ENCODE data around the gene PURB. TPM values are rescaled to one million over a fixed set of nuclear protein-coding genes. Genes with fewer than 3 reads are reported as not detected.

PURB gene
- total RNA-seq, 4 donors from 2014 or later: 28.1 to 39.3 (median 31.3) TPM

DNA sequence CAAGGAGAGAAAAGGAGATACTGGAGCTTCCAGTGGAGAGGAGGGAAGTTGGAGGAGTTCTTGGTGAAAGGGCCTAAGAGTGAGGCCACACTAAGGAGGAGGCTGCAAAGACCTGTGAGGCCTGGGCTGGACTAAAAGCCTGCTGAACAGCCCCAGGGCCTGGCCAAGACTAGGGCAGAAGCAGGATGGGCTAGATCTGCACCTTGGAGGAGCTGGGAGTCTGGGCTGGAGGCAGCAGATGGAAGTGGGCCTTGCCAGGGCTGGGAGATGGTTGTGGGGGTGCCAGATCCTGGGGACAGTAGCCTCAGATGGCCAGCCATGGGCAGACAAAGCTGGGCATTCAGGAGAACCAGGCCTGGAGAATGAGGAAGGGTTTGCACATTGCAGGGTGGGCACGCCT, 6.5 kb upstream of the PURB start:
- Histone ChIP-seq H3K9me3 (no peaks in the 10 kb centered on the region), H3K4me3 (no peak overlapping the region), H3K27ac (no peak overlapping the region), H3K27me3 (no peaks in the 10 kb centered on the region), H3K36me3 (no peaks in the 10 kb centered on the region), H3K4me1 (peaks cover 3% of the 10 kb centered on the region)
- TF ChIP-seq POLR2A (IDR thresholded peaks at IDR 0.05) (no peak), POLR2AphosphoS5 (IDR thresholded peaks at IDR 0.05) (no peak), EP300 (IDR thresholded peaks at IDR 0.05) (no peak)
- TF ChIP-seq, protein P1, sequence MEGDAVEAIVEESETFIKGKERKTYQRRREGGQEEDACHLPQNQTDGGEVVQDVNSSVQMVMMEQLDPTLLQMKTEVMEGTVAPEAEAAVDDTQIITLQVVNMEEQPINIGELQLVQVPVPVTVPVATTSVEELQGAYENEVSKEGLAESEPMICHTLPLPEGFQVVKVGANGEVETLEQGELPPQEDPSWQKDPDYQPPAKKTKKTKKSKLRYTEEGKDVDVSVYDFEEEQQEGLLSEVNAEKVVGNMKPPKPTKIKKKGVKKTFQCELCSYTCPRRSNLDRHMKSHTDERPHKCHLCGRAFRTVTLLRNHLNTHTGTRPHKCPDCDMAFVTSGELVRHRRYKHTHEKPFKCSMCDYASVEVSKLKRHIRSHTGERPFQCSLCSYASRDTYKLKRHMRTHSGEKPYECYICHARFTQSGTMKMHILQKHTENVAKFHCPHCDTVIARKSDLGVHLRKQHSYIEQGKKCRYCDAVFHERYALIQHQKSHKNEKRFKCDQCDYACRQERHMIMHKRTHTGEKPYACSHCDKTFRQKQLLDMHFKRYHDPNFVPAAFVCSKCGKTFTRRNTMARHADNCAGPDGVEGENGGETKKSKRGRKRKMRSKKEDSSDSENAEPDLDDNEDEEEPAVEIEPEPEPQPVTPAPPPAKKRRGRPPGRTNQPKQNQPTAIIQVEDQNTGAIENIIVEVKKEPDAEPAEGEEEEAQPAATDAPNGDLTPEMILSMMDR (IDR thresholded peaks at IDR 0.05): no peak
- 79% methylated on average over 1 of the region's 1 CpG for WGBS
- DNase-seq (ENCODE audit: low spot score in 2 of 2): peak in 1 of 2 donors; percentile 40

DNA sequence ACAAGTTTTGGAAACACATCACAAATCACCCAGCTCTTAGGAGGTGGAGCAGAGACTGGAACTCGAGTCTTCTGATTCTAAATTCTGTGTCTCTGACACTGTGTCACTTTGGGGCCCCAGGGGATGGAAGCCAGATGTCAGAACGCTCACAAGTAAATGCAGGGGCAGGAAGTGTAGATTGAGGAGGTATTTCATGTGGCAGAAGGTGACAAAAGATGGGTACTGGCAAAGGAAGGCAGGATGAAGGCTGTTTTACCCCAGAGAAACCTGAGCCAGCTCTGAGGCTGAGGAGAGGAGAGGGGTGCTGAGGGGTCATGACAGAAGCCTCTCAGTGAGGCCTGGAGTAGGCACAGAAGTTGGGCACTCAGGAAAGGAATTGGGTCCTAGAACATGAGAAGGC, 6.0 kb upstream of the PURB start:
- Histone ChIP-seq H3K36me3 (no peaks in the 10 kb centered on the region), H3K9me3 (no peaks in the 10 kb centered on the region), H3K4me3 (no peak overlapping the region), H3K27ac (no peak overlapping the region), H3K27me3 (no peaks in the 10 kb centered on the region), H3K4me1 (peaks cover 8% of the 10 kb centered on the region)
- 48% methylated on average over 2 of the region's 2 CpGs for WGBS
- TF ChIP-seq EP300 (IDR thresholded peaks at IDR 0.05) (no peak), POLR2A (IDR thresholded peaks at IDR 0.05) (no peak), POLR2AphosphoS5 (IDR thresholded peaks at IDR 0.05) (no peak)
- TF ChIP-seq, protein P1 (IDR thresholded peaks at IDR 0.05): no peak
- no peak for DNase-seq (ENCODE audit: low spot score in 2 of 2)

DNA sequence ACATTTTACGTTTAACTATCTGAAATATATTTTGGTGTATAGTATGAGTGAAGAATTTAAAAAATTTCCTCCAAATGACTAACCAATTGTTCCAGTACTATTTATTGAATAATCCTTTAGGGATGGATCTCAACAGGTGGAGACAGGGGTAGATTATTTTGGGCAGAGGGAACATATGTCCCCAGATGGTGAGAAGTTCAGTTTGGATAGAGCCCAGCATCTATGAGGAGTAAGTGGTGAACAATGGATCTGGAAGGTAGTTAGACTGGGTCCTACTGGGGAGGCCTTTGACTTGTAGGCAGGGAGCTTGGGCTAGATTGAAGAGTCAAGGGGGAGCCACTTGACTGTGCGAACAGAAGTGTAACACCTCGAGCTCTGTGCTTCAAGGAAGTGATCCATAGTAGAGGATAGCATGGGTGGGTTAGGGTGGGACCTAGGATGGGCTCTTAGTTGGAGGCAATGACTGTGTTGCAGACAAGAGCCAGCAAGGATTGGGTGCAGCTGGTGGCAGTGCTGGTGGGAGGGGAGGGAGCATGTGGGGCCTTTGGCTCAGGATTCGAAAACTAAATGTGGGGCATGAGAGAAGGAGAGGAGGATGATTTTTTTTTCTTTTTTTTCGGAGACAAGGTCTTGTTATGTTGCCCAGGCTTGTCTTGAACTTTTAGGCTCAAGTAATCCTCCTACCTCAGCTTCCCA, 3.9 kb upstream of the PURB start:
- 75% methylated on average over 5 of the region's 5 CpGs for WGBS
- peaks cover 16% of the 10 kb centered on the region for H3K4me1 ChIP-seq
- TF ChIP-seq POLR2AphosphoS5 (IDR thresholded peaks at IDR 0.05): no peak
- TF ChIP-seq, protein P1 (IDR thresholded peaks at IDR 0.05): no peak
- no peak for TF ChIP-seq EP300 (IDR thresholded peaks at IDR 0.05)
- no peak for TF ChIP-seq POLR2A (IDR thresholded peaks at IDR 0.05)

DNA sequence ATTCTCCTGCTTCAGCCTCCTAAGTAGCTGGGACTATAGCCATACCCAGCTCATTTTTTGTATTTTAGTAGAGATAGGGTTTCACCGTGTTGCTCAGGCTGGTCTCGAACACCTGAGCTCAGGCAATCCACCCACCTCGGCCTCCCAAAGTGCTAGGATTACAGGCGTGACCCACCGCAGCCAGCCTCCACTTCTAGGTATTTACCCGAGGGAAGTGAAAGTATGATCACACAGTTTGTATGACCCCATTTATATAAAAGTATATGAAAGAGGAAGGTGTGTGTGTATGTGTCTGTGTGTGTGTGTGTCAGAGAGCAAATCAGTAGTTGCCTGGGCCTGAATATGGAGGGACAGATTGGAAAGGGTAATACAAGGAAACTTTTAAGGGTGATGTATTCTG, 2.0 kb upstream of the PURB start:
- WGBS: 82% methylated on average over 6 of the region's 6 CpGs
- Histone ChIP-seq H3K4me1 (peaks cover 32% of the 10 kb centered on the region), H3K9me3 (no peaks in the 10 kb centered on the region), H3K4me3 (no peak overlapping the region), H3K27me3 (no peaks in the 10 kb centered on the region), H3K36me3 (no peaks in the 10 kb centered on the region), H3K27ac (no peak overlapping the region)
- no peak for DNase-seq (ENCODE audit: low spot score in 2 of 2)
- TF ChIP-seq POLR2AphosphoS5 (IDR thresholded peaks at IDR 0.05): no peak
- no peak for TF ChIP-seq EP300 (IDR thresholded peaks at IDR 0.05)
- no peak for TF ChIP-seq POLR2A (IDR thresholded peaks at IDR 0.05)
- TF ChIP-seq, protein P1 (IDR thresholded peaks at IDR 0.05): no peak

More for the DNA sequence above, 3.9 kb upstream of the PURB start:
- no peaks in the 10 kb centered on the region for H3K9me3 ChIP-seq
- H3K27me3 ChIP-seq: no peaks in the 10 kb centered on the region
- H3K36me3 ChIP-seq: no peaks in the 10 kb centered on the region
- no peak for DNase-seq (ENCODE audit: low spot score in 2 of 2)
- no peak overlapping the region for H3K27ac ChIP-seq
- H3K4me3 ChIP-seq: no peak overlapping the region

DNA sequence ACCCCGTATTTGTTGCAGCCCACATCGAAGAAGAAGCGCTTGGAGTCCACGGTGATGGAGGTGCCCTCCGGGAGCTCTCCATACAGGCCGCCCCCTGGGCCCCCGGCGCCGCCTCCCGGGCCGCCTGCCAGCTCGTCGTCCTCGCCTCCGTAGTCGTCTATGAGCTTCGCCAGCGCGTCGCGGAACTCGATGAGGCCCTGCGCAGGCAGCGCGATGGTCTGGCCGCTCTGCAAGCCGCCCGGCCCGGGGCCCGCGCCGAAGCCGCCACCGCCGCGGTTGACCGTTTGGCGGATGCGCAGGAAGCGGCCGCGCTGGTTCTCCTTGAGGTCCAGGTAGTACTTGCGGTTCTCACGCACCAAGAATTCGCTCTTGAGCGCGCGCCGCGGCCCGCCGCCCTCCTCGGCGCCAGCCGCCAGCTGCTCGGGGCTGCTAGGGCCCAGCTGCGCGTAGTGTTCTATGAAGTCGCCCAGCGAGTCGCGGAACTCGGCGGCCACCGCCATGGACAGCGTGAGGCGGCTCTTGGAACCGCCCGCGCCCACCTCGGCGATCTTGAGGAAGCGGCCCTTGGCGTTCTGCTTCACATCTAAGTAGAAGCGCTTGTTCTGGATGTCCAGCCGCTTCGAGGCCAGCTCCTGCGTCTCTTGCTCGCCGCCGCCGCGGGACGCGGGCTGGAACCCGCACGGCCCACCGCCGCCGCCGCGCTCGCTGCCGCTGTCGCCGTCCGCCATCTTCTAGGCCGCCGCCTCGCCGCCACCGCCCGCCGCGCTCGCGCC, 523 bp downstream of the PURB start:
- Histone ChIP-seq H3K27ac (peak overlapping the region; percentile 98), H3K36me3 (no peaks in the 10 kb centered on the region), H3K4me1 (peaks cover 57% of the 10 kb centered on the region), H3K4me3 (peak overlapping the region; percentile 87), H3K27me3 (no peaks in the 10 kb centered on the region), H3K9me3 (no peaks in the 10 kb centered on the region)
- DNase-seq (ENCODE audit: low spot score in 2 of 2): peak; percentile 79 to 83
- TF ChIP-seq POLR2AphosphoS5 (IDR thresholded peaks at IDR 0.05): peak in 1 of 3 donors; percentile 38
- TF ChIP-seq, protein P1 (IDR thresholded peaks at IDR 0.05): no peak
- WGBS: under 1% methylated on average over 19 of the region's 107 CpGs
